HUES64 (cell line): ENCODE results near the gene TBXAS1.
"Not testable (repeated sequence)": the region's sequence is repeated elsewhere in the genome, so short reads cannot be mapped to it uniquely, and the experiment has no call there.

ENCODE experiments used
- H3K27ac ChIP-seq: 2 replicates; pipeline ENCODE4 v1.7.0; 2013; ENCODE audit warnings: low read depth, low read length, inconsistent platforms
- H3K27me3 ChIP-seq: 2 replicates; pipeline ENCODE4 v1.6.1; 2013; ENCODE audit warnings: mild to moderate bottlenecking, low read length; ENCODE audit not compliant: insufficient read depth
- H3K36me3 ChIP-seq: 2 replicates; pipeline ENCODE4 v1.6.1; 2013; ENCODE audit warnings: mild to moderate bottlenecking, low read length; ENCODE audit not compliant: insufficient read depth
- H3K4me1 ChIP-seq: 2 replicates; pipeline ENCODE4 v1.6.1; 2013; ENCODE audit warnings: mild to moderate bottlenecking, low read length, moderate library complexity; ENCODE audit not compliant: insufficient read depth
- H3K4me3 ChIP-seq: 2 replicates; pipeline ENCODE4 v1.5.1; 2013; ENCODE audit warnings: mild to moderate bottlenecking, low read length, moderate library complexity
- H3K9ac ChIP-seq: 2 replicates; pipeline ENCODE4 v1.6.1; 2013; ENCODE audit warnings: mild to moderate bottlenecking, low read depth, low read length
- H3K9me3 ChIP-seq: 2 replicates; pipeline ENCODE4 v1.6.1; 2013; ENCODE audit warnings: low read depth, low read length; ENCODE audit not compliant: insufficient read depth
- WGBS: fragments of 150-250, 120-280 bp; methylation state at CpG from one replicate; pipeline ENCODE4 v1.1.7; 2013; ENCODE audit warnings: missing lambda C conversion rate; 5-methylcytosine and 5-hydroxymethylcytosine counted together

The TBXAS1 gene

DNA sequence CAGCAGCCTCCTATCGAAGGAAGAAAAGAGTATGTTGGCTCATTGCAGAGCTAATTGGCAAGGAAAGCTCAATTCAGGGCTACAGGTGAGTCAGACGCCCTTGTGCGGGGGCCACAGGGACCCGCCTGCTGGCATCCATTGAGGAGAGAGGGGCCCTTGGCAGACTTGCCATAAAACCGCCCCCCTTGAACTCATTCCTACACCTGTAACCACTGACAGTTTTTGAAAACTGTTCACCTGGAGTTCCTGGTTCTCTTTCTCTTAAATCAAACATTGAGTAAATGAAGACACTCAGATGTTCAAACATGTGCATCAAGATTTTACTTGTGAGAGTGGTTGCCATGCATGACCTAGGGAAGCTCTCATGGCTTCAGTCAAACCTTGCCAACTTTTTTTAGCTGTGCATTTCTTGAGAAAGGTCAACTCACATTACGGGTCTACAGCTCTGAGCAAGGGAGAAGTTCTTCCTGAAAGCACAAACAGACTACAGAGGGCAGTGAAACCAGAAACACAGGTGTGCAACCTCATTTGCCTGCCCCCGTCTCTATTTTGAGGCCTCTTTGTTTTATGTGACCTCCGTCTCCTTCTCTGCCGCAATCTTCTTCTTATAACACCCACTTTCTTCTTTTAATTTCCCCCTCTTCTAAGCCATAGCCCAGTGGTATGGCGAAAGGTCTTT is 87.8 kb downstream of the TBXAS1 start:
- no peaks in the 10 kb centered on the region for H3K36me3 ChIP-seq

GRCh38 chr7:139917851-139918250 is 88.8 kb downstream of the TBXAS1 start:
- no peak overlapping the region for H3K27ac ChIP-seq
- no peaks in the 10 kb centered on the region for H3K9me3 ChIP-seq
- no peaks in the 10 kb centered on the region for H3K4me1 ChIP-seq
- H3K4me3 ChIP-seq, result no peak overlapping the region
- 100% methylated on average over 1 of the region's 2 CpGs for WGBS
- no peak overlapping the region for H3K9ac ChIP-seq
- H3K36me3 ChIP-seq, result no peaks in the 10 kb centered on the region
- no peaks in the 10 kb centered on the region for H3K27me3 ChIP-seq

More for the DNA sequence above, 87.8 kb downstream of the TBXAS1 start:
- Histone ChIP-seq H3K27me3 (no peaks in the 10 kb centered on the region), H3K9ac (no peak overlapping the region), H3K9me3 (no peaks in the 10 kb centered on the region), H3K27ac (no peak overlapping the region), H3K4me3 (no peak overlapping the region), H3K4me1 (no peaks in the 10 kb centered on the region)
- 96% methylated on average over 10 of the region's 10 CpGs for WGBS

GRCh38 chr7:139918480-139918879 is 89.4 kb downstream of the TBXAS1 start:
- Histone ChIP-seq H3K9ac (no peak overlapping the region), H3K9me3 (no peaks in the 10 kb centered on the region), H3K4me3 (no peak overlapping the region), H3K36me3 (no peaks in the 10 kb centered on the region), H3K4me1 (no peaks in the 10 kb centered on the region), H3K27me3 (no peaks in the 10 kb centered on the region), H3K27ac (no peak overlapping the region)
- 72% methylated on average over 6 of the region's 6 CpGs for WGBS

DNA sequence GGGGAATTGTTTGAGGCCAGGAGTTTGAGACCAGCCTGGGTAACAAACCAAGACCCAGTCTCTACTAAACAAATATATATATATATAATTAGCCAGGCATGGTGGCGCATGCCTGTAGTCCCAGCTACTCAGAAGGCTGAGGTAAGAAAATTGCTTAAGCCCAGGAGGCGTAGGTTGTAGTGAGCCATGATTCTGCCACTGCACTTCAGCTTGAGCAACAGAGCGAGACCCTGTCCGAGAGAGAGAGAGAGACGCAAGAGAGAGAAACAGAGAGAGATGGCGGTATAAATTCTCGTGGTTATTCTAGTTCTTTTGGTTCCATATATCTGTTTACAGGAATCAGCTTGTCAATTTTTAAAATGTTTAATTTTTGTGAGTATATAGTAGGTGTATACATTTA is 94.0 kb downstream of the TBXAS1 start:
- 79% methylated on average over 7 of the region's 7 CpGs for WGBS
- Histone ChIP-seq H3K9ac (no peak overlapping the region), H3K27ac (no peak overlapping the region), H3K36me3 (no peaks in the 10 kb centered on the region), H3K27me3 (no peaks in the 10 kb centered on the region), H3K9me3 (no peaks in the 10 kb centered on the region), H3K4me1 (no peaks in the 10 kb centered on the region), H3K4me3 (no peak overlapping the region)

DNA sequence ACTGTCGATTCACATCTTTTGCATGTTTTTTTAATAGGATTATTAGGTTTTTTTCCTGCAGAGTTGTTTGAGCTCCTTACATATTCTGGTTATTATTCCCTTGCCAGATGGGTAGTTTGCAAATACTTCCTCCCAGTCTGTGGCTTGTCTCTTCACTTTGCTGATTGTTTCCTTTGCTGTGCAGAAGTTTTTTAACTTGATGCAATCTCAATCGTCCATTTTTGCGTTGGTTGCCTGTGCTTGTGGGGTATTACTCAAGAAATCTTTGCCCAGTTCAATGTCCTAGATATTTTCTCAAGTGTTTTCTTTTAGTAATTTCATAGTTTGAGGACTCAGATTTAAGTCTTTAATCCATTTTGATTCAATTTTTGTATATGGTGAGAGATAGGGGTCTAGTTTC is 95.4 kb downstream of the TBXAS1 start:
- Histone ChIP-seq H3K27me3 (no peaks in the 10 kb centered on the region), H3K9me3 (no peaks in the 10 kb centered on the region), H3K36me3 (no peaks in the 10 kb centered on the region), H3K9ac (no peak overlapping the region), H3K4me1 (no peaks in the 10 kb centered on the region), H3K27ac (no peak overlapping the region), H3K4me3 (no peak overlapping the region)
- WGBS, result 54% methylated on average over 3 of the region's 3 CpGs

- H3K27ac ChIP-seq, H3K9ac ChIP-seq, H3K4me1 ChIP-seq, H3K36me3 ChIP-seq, H3K27me3 ChIP-seq, H3K9me3 ChIP-seq, H3K4me3 ChIP-seq: not testable (repeated sequence)
- 92% methylated on average over 8 of the region's 8 CpGs for WGBS
Observed at GRCh38 chr7:139929221-139929620, 100.2 kb downstream of the TBXAS1 start.

DNA sequence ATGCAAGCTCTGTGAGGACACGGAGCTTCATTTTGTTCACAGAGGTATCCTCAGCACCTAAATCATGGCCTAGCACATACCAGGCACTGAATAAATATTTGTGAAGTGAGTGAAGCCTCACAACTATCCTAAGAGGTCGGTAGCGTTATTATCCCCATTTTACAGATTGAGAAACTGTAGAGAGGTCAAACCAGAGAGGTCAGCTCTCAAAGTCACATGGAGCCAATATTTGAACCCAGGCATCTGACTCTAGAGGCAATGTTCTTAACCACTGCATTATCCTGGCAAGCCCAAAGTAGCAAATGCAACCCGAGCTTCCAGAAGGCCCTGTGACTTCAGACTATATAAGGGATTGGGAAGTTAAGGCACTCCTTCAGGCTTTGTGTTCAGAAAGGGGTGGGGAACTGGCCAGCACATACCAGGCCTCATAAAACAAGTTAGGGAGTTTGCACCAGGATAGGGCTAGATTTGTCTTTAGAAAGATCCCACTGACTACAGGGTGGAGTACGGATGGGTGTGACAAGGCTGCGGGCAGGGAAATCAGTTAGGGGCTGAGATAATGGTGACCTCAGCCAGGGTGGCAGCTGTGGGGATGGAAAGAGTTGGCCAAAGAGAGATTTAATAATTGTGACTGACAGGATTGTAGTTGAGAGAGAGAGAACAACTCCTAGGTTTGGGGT is 101.4 kb downstream of the TBXAS1 start:
- no peak overlapping the region for H3K27ac ChIP-seq
- no peaks in the 10 kb centered on the region for H3K36me3 ChIP-seq
- WGBS, result 95% methylated on average over 6 of the region's 6 CpGs
- H3K4me3 ChIP-seq, result no peak overlapping the region
- no peaks in the 10 kb centered on the region for H3K27me3 ChIP-seq
- H3K4me1 ChIP-seq, result no peaks in the 10 kb centered on the region
- H3K9me3 ChIP-seq, result no peaks in the 10 kb centered on the region
- H3K9ac ChIP-seq, result no peak overlapping the region

- Histone ChIP-seq H3K27ac (no peak overlapping the region), H3K9me3 (no peaks in the 10 kb centered on the region), H3K9ac (no peak overlapping the region), H3K27me3 (no peaks in the 10 kb centered on the region), H3K4me1 (no peaks in the 10 kb centered on the region), H3K4me3 (no peak overlapping the region), H3K36me3 (no peaks in the 10 kb centered on the region)
- 73% methylated on average over 8 of the region's 8 CpGs for WGBS
Observed at GRCh38 chr7:139931190-139931934, 102.3 kb downstream of the TBXAS1 start.

- Histone ChIP-seq H3K27me3 (no peaks in the 10 kb centered on the region), H3K9me3 (no peaks in the 10 kb centered on the region), H3K4me1 (peaks cover 5% of the 10 kb centered on the region; the same call in 1 of the 2 replicates), H3K4me3 (no peak overlapping the region), H3K9ac (no peak overlapping the region), H3K36me3 (no peaks in the 10 kb centered on the region), H3K27ac (no peak overlapping the region)
Observed at GRCh38 chr7:139932531-139932930, 103.5 kb downstream of the TBXAS1 start.

DNA sequence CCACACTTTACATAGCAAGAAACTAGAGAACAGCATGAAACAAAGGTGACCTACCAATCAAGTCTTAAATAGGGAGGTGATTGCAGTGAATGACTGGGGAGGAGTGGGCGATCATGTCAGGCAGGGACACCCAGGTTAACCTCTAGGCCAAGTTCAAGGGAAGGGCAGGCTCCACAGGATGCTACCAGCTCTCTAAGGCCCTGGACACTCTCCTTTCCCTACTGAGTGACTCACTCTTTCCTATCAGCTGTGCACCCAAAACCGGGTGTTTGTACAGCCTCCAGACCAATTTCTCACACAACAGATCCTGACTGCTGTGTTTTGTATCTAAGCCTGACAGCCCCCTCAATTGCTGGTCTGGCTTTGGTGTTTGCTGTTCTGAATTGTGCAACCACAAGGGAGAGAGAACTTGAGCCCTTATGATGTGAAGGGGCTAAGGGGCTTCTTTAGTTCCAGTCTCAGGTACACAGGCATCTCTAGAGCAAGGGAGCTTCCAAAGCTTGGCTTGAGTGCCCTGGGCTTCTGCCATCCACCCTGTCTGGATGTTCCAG is 107.8 kb downstream of the TBXAS1 start:
- Histone ChIP-seq H3K27me3 (no peaks in the 10 kb centered on the region), H3K9me3 (no peaks in the 10 kb centered on the region), H3K27ac (no peak overlapping the region), H3K4me1 (peaks cover 6% of the 10 kb centered on the region; the same call in 1 of the 2 replicates), H3K4me3 (no peak overlapping the region), H3K9ac (no peak overlapping the region), H3K36me3 (no peaks in the 10 kb centered on the region)
- 90% methylated on average over 2 of the region's 2 CpGs for WGBS

GRCh38 chr7:139937715-139938114 is 108.7 kb downstream of the TBXAS1 start:
- no peak overlapping the region for H3K27ac ChIP-seq
- no peaks in the 10 kb centered on the region for H3K27me3 ChIP-seq
- no peak overlapping the region for H3K4me3 ChIP-seq
- H3K9ac ChIP-seq, result no peak overlapping the region
- no peaks in the 10 kb centered on the region for H3K9me3 ChIP-seq
- H3K36me3 ChIP-seq, result no peaks in the 10 kb centered on the region
- 81% methylated on average over 6 of the region's 6 CpGs for WGBS
- H3K4me1 ChIP-seq, result peaks cover 6% of the 10 kb centered on the region; the same call in 1 of the 2 replicates
